ENCODE measurements around the gene OXSR1. TPM values are rescaled to one million over a fixed set of nuclear protein-coding genes. Genes with fewer than 3 reads are reported as not detected.

OXSR1 gene
- polyA plus RNA-seq (ENCODE audit: insufficient read length in 4 of 4) = 10 to 100 TPM; 48.1 to 51.2 (median 49.7) TPM

DNA sequence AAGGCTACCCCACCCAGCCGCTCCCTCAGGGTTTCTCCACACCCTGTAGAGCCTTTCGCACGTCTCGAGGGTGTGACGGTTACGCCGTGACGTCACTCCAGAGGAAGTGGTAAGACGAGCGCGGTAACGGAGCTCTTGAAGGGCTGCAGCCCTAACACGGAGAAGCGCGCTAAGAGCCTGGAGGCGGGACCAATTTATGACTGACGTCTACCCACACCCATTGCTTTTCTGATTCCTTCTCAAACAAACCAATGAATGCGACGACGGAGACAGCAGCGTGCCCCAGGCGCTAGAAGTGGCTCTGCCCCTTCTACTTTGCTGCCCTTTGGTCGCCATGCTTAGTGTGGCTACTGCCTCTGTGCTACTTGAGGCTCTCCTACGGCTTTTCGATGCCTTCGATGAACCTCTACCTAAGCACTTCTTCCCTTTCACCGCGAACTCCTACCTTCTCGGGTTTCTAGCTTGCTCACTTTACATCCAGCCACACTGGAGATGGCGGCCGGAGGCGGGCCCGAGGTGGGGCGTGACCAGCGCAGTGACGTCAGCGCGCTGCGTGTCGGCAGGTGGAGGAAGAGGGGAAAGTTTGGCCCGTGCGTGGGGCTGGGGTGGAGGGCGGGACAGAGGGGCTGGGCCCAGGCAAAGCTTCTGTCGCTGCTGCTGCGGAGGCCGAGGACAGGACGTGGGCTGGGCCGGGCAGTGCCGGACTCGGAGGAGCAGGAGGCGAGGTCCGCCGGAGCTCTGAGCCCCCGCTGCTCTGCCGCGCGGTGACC lies at the start of gene OXSR1:
TSS of gene OXSR1 (plus strand) at position 586 of the 770 bp plus-strand sequence. CDS start 340 bp downstream, outside the sequence.
- DNase-seq (ENCODE audit: low read depth in 4 of 4, low spot score in 3 of 4) = peak; percentile 98 to 100 (median 99)

DNA sequence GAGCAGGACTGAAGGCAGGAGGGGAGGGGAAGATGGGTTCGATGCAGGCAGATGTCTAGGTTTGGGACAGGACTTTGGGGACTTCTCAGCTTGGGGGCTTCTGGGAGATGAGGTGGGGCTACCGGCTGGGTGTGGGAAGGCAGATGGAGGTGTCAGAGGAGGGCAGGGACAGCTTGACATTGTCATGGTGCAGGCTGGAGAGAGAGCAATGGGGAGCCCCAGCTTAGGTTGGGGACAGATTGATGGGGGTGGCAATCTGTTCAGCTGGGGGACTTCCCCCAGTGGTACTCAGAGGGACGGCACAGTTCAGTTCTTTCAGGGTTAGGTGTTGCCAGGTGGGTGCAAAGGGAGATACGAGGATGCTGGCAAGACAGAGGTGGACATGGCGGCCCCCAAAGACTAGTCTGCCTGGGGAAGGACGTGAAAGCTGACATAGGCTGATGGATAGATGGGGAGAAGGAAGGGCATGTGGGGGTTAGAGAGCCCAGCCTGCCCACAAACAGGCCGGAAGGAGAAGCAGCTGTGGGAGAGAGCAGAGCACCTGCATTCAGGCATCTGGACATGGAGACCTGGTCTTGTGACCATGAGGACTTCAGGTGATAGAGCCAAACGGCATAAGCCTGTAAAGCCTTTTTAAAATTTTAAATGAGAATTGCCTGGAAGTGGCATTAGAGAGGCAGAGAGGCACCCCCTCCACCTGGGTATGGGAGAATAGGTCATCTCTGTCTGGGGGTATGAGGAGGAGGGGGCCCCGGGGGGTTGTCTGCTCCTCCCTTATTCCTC lies 49.5 kb upstream of the OXSR1 start:
- DNase-seq (ENCODE audit: low read depth in 4 of 4, low spot score in 3 of 4) = no peak

DNA sequence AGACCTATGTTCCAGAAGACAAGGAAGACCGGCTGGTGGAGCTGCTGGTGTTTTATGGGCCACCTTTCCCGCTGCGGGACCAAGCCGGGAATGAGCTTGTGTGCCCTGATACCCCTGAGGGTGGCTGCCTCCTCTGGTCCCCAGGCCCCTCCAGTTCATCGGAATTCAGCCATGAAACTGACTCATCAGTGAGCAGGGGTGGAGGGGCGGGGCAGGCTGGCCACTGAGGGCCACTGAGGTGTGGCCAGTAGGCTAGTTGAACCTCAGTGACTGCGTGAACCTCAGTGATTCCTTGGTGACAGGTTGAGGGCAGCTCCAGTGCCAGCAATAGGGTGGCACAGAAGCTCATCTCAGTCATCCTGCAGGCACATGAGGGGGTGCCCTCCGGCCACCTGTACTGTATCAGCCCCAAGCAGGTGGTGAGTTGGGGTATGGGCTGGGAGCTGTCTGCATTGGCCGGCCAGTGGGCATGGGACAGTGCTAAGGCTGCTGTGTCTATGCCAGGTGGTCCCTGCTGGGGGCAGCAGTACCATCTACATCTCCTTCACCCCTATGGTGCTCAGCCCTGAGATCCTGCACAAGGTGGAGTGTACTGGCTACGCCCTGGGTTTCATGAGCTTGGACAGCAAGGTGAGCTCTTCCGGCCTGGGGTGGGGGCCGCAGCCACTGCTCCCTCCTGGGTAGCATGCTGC lies 48.7 kb upstream of the OXSR1 start:
- DNase-seq (ENCODE audit: low read depth in 4 of 4, low spot score in 3 of 4) = no peak

DNA sequence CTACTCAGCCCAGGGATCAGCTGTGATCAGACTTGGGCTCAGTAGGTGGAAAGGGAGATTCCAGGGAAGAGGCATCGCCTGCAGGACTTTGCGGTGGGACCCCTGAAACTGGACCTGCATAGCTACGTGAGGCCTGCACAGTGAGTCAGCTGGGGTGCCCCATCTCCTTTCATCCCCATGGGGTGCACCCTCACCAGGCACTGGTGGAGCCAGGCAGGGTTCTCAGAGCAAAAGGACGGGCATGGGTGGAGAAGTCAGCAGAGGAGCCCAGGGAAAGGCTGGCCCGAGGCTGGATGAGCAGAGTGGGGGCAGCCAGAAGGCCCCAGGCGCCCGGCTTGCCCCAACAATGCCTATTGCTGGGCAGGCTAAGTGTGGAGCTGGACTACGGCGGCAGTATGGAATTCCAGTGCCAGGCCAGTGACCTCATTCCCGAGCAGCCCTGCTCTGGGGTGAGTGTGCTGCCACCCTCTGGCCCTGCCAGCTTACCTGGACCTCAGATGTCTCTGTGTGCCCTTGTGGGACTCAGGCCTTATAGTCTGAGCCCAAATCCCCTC lies 48.1 kb upstream of the OXSR1 start:
- no peak for DNase-seq (ENCODE audit: low read depth in 4 of 4, low spot score in 3 of 4)

DNA sequence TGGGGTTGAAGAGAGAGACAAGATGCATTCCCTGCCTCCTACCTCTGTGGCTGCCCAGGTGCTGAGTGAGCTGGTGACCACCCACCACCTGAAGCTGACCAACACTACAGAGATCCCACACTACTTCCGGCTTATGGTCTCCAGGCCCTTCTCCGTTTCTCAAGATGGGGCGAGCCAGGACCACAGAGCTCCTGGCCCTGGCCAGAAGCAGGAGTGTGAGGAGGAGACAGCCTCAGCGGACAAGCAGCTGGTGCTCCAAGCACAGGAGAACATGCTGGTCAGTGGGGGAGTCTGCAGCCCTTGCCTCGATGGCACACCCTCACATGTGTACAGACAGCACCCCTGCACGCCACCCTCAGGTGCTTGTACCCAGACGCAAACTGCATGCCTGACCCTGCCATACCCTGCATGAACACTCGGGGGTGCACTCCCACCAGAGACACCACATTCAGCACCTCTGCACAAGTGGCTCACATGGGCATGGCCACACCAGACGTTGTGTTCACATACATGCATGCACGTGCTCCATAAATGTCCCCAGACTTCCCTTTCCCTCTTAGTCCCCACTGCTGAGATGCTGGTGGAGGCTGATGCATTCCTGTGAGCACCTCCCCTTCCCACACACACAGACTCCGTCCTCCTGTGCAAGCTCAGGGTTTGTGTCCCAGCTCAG lies 47.5 kb upstream of the OXSR1 start:
- DNase-seq (ENCODE audit: low read depth in 4 of 4, low spot score in 3 of 4) = peak in 1 of 4 donors; percentile 15

DNA sequence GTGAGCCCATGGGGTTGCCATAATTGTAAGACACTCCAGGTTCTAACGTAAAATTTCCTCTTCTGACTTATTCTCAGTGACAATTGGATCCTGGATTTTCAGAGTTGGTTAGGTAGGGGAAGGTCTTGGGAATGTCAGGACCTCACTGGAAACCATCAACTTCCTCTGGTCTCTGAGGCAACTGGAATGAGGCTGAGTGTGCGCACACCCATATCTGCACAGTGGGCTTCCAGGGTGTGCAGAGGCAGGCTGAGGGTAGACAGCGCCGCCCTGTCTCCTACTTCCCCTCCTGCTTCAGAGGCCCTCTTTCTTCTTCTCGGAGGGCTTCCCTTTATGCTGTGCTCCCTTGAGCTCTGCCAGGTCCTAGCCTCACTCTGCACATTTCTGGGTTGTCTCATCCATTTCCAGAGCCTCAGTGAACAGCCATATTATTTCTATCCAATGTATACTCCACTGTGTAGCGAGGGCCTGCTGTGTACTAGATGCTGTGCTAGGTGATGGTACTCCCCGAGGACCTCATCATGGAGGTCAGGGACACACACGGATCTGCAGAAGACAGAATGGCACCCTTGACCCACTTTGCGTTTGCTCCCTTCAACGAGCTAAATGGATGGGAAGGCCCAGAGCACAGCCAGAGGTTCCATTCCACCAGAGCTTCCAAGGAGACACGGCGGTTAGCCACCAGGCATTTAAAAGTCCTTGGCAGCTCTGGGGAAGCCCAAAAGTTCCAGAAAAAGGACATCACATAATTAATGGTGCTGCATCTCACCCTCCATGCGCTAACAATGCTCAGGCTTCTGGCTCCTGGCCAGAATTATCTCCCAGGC lies 46.7 kb upstream of the OXSR1 start:
- DNase-seq (ENCODE audit: low read depth in 4 of 4, low spot score in 3 of 4) = no peak

DNA sequence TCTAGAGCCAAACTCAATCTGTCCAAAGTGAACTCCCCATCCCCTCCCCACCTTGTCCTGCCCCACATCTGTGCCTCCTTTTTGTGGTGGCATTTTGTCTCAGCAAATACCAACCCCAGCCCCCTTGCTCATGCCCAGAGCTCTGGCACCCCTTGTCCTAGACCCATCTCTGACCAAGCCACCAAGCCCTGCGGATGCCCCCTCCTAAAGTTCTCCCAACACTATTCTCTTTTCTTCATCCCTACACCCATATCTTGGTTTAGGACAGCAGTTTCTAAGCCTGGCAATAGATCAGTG lies 46.1 kb upstream of the OXSR1 start:
- no peak for DNase-seq (ENCODE audit: low read depth in 4 of 4, low spot score in 3 of 4)

DNA sequence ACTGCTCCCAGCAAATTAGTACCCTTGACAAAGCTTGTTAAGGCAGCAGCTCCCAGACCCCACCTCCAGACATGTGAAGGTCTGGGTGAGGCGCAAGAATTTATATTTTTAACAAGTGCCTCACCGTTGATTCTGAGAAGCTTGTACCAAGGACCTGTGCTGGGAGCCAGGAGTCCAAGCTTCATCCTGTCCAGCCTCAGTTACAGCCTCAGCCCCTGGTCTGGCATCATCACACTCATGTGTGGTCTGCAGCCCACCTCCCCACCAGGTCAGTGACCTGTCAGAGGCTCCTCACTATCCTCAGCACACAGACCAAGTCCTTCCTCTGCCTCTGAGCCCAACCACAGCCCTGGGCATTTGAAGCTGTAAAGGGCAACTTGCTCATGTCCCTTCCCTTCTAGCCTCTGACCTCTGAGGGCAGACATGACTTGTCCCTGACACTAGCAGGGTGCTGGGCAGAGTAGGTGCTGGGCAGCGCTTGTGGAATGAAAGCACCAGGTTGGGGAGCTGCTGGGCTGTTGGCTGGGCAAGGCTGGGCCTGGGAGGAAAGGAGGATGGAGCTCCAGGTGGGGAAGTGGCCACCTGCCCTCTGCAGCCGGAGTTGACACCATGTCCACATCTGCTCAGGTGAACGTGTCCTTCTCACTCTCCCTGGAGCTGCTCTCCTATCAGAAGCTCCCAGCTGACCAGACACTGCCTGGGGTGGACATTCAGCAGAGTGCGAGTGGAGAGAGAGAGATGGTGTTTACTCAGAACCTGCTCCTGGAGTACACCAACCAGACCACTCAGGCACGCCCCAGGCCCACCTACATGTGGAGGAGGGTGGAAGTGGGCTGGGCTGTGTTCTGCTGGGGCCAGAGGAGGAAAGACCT lies 45.3 kb upstream of the OXSR1 start:
- DNase-seq (ENCODE audit: low read depth in 4 of 4, low spot score in 3 of 4) = no peak

DNA sequence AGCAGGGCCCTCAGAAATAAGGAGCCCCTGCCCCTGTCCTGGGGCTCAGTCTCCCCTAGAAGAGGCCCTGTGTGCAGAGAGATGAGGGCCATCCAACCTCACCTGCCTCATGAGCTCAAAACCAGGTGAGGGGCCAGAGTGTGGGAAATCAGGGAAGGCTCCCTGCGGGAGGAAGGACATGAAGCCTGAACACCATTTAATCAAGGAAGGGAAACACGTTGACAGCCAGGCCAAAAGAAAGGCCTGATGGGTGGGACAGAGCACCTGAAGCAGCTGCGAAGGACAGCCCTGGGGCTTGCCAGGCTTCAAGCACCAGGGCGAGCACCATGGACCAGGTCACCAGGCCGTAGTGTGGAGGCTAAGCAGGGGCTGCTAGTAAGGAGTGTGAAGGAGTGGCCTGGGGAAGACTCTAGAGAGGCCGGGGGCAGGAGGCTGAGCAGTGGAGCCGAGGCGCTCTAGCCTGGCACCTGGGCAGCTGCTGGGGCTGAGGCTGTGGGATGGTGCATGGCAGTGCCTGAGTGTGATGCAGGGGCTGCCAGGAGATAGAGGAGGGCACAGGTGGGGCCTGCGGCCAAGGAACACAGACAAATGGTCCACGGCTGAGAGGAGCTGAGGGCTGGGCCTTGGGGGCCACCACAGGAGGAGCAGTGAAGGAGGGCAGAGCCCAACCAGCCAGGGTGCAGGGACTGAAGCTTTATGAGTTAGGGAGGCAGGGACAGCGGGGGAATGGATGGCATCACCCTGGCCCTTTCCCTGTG lies 44.5 kb upstream of the OXSR1 start:
- DNase-seq (ENCODE audit: low read depth in 4 of 4, low spot score in 3 of 4) = no peak

DNA sequence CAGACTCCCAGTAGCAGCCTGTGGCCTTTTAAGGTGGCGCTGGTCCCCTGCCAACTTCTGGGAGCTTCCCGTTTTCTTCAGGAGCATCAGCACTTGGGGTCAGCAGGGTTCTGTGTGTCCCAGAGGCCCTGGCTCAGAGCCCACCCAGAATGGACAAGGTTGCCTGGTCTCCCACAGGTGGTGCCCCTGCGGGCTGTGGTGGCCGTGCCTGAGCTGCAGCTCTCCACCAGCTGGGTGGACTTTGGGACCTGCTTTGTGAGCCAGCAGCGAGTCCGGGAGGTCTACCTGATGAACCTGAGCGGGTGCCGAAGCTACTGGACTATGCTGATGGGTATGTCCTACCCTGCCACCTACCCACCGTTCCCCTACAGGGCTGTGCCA lies 43.9 kb upstream of the OXSR1 start:
- no peak for DNase-seq (ENCODE audit: low read depth in 4 of 4, low spot score in 3 of 4)

DNA sequence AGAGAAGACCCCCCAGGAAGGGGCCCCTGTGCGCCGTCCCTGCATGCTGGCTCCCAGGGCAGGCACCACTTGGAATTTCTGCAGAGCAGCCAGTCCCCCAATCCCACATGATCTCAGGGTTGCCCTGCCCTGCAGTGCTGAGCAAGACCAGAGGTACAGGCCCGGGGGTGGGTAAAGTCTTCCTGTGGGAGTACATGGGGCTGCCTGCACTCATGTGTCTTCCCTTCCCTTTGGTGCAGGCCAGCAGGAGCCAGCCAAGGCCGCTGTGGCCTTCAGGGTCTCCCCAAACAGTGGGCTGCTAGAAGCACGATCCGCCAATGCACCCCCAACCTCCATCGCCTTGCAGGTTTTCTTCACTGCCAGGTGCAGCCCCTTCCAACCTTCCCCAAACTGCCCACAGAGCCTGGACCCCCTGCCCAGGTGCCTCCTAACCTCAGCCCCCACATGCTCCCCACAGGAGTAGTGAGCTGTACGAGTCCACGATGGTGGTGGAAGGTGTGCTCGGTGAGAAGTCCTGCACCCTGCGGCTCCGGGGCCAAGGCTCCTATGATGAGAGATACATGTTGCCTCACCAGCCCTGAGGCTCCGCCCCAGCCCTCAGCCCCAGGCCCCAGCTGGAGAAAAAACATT lies 43.4 kb upstream of the OXSR1 start:
- DNase-seq (ENCODE audit: low read depth in 4 of 4, low spot score in 3 of 4) = no peak

DNA sequence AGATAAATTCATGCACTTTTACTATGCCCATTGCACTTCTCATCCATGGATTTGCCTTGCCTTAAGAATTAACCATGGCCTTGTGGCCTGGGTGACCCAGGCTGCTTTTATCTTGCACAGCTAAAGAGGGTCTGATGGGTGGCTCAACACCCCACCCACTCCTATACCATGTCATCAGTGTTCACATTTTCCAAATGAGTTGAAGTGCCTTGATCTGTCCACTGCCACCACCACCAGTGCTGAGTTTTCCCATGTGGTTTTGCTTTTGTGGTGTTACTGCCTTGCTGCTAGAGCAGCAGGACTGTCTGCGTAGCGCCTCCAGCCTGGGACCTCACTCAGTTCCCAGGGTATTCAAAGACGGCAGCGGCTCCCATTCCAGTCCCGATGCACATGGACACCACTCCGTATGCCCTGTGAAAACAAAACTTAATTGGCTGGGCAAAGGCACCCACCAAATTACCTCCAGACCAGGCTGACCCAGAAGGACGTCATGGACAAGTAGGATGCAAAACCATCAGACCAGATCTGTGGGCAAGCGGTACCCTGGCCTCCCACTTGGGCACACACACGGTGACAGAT lies 42.5 kb upstream of the OXSR1 start:
- no peak for DNase-seq (ENCODE audit: low read depth in 4 of 4, low spot score in 3 of 4)

DNA sequence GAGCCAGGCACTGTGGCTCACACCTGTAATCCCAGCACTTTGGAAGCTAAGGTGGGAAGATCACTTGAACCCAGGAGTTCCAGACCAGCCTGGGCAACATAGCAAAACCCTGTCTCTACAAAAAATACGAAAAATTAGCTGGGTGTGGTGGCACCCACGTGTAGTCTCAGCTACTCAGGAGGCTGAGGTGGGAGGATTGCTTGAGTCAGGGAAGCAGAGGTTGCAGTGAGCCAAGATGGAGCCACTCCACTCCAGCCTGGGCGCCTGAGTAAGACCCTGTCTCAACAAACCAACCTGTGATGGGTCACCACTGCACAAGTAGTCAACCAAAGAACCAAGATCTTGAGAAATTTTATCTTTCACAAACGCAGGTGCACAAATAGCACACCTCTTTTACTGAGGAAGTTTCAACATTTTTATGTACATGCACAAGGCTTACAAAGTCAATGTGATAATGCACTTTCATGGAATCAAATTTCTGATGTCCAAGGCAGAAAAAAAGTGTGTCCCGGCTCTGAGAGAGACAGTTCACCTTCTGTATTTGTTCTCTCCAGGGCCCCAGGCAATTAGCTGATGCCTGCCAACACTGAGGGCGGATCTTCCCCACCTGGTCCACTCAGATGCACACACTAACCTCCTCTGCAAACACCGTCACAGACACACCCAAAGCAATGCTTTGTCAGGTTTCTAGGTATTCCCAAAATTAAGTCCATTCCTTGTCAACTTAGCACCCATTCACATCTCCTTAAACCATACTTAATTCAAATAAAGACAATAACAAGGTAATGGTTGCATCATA lies 40.8 kb upstream of the OXSR1 start:
- DNase-seq (ENCODE audit: low read depth in 4 of 4, low spot score in 3 of 4) = no peak

DNA sequence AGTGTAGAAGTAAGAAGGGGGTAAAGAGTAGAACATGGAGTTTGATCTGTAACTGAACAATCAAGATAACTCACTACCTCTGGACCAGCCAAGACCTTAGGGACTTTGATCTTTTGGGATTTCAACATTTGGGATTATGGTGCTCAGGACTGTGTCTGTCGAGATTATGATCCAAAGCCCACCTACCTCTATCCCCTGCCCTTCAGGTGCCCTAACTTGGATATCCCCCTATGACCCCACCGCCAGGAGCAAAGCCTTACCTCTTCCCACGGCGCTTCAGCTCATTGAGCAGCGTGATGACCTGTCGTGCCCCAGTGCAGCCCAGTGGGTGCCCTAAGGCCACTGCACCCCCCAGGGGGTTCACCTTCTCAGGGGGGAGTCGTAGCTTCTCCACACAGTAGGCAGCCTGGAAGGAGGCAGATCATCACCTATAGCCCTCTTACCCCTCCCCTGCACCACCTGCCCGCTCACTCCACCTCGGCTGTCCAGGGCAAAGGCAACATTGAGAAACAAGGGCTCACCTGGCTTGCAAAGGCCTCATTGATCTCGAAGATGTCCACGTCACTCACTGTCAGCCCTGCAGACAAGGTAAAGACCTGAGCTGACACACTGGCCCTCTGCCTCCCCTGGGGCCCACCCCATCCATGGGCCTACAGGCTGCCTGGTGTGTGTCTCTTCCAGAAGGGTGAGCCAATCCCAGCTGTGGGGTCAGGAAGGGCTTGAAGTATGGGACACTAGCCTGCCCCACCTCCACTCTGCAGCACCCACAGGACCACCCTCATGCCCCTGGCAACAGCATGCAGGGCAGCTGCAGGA lies 39.8 kb upstream of the OXSR1 start:
- DNase-seq (ENCODE audit: low read depth in 4 of 4, low spot score in 3 of 4) = no peak

DNA sequence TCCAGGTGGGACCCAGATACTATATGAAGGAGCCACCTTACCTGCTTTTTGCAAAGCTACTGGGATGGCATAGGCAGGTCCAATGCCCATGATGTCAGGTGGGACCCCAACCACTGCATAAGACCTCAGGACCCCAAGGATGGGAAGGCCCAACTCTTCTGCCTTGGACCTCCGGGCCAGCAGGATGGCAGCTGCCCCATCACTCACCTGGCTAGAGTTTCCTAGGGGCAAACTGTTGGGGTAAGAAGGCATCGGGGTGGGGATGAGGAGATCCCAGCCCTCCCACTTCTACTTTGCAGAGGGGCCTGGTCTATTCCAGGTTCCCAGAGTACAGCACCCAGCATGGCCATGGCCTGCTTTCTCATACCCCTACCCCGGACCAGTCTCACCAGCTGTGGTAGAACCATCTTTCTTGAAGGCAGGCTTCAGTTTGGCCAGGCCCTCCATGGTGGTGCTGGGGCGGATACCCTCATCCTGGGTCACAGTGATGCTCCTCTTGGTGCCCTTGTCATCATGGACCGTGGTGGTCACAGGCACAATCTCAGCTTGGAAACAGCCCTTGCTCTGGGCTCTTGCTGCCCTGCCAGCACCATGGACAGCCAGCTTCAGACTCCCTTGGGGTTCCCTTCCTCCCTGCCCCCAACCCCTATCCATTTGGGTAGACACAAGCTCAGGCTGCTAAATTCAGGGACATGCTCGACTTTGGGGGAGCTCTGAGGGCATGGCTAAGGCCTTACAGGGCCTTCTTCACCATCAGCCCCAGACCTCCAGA lies 39.0 kb upstream of the OXSR1 start:
- no peak for DNase-seq (ENCODE audit: low read depth in 4 of 4, low spot score in 3 of 4)

Data from right renal pelvis (tissue), 4 donors.